Measurements from ENCODE around the gene FAM229B. TPM values are rescaled to one million over a fixed set of nuclear protein-coding genes. Genes with fewer than 3 reads are reported as not detected.

The FAM229B gene
- total and polyA plus RNA-seq, 2 of the 8 experiments (the other 6 are each of a cell fraction or from before 2014, with no cell fraction given): 10.0 to 10.4 TPM

DNA sequence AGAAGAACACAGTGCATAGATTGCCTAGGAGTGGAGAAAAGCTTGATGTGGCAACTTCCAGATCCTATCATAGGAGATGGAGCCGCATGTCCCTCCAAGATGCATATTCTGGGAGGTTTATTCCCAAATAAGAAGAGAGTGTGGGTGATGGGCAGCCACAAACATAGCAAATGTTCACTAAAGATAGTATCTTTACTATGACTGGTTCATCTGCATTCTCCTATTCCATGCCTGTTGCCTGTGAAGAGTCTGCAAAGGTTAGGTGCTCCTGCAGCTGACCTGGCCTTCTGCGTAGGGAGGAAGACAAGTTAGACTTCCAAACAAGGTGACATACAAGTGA, 48.0 kb upstream of the FAM229B start:
- no peak overlapping the region for H3K4me2 ChIP-seq (ENCODE audit: insufficient read depth in 1 of 2, low read depth in 2 of 2, low read length in 2 of 2)
- H2BK120ac ChIP-seq (replicated peaks; ENCODE audit: low read depth, low read length): no peak overlapping the region
- H3K79me2 ChIP-seq (ENCODE audit: control insufficient read depth in 1 of 2, insufficient read depth in 2 of 2, low read length in 2 of 2): no peaks in the 10 kb centered on the region; a peak in 1 of 4 replicates
- H4K8ac ChIP-seq (ENCODE audit: extremely low read depth, insufficient read depth, low read length): no peak overlapping the region
- no peak overlapping the region for H3K14ac ChIP-seq (ENCODE audit: insufficient read length)
- no peak overlapping the region for H3K23ac ChIP-seq (ENCODE audit: insufficient read length)
- H2BK15ac ChIP-seq (ENCODE audit: low read length): no peak overlapping the region
- no peak overlapping the region for H4K5ac ChIP-seq (ENCODE audit: insufficient read length, low read depth, low read length)
- H3K4me1 ChIP-seq (replicated peaks in 1 of 4; ENCODE audit: control insufficient read depth in 3 of 4, insufficient read depth in 4 of 4, low read length in 3 of 4): no peaks in the 10 kb centered on the region
- no peak overlapping the region for H3K4me3 ChIP-seq (ENCODE audit: extremely low read depth in 1 of 4, insufficient read depth in 2 of 4, low read depth in 3 of 4, low read length in 4 of 4)
- WGBS, 2 experiments (ENCODE audit: extremely low coverage in 1 of 2, insufficient coverage in 1 of 2, insufficient read length in 1 of 2, insufficient replicate concordance in 2 of 2, low coverage in 1 of 2, low lambda C conversion rate in 2 of 2, missing lambda C conversion rate in 1 of 2): 61% methylated on average over 2 of the region's 2 CpGs; no CpG with 5 or more reads in 1 of the 2 experiments
- no peak overlapping the region for H3K56ac ChIP-seq (replicated peaks; ENCODE audit: insufficient read length, low read depth, low read length)
- no peaks in the 10 kb centered on the region for H3K9me3 ChIP-seq (ENCODE audit: insufficient read depth in 2 of 2, low read depth in 1 of 2, low read length in 1 of 2)
- FAIRE-seq (no peak), DNase-seq (ENCODE audit: low read depth in 1 of 2, low spot score in 2 of 2) (no peak)
- H3K23me2 ChIP-seq (ENCODE audit: low read depth, low read length): no peaks in the 10 kb centered on the region; the same call in 1 of the 2 replicates
- H3K27ac ChIP-seq (ENCODE audit: low read depth, low read length): no peak overlapping the region
- H2BK12ac ChIP-seq (ENCODE audit: low read depth, low read length): no peak overlapping the region
- ChIA-PET POLR2A (ENCODE audit: partially characterized antibody) (no interaction called here), CTCF (ENCODE audit: partially characterized antibody) (interaction anchor here (0.6 to 9.7 kb wide), 11 partner anchors 12 to 397 kb away, joined by 3 to 102 read pairs (median 6); no protein-coding TSS in a partner anchor)
- H3K4ac ChIP-seq (replicated peaks; ENCODE audit: insufficient read length, low read depth, low read length): no peak overlapping the region
- no peak overlapping the region for H4K91ac ChIP-seq (replicated peaks; ENCODE audit: insufficient read length, low read length)
- H3K27me3 ChIP-seq (replicated peaks in 1 of 4; ENCODE audit: control insufficient read depth in 3 of 4, extremely low read depth in 1 of 4, insufficient read depth in 3 of 4, low read length in 3 of 4): no peaks in the 10 kb centered on the region
- H2BK5ac ChIP-seq (ENCODE audit: low read depth, low read length): no peak overlapping the region
- no peaks in the 10 kb centered on the region for H4K20me1 ChIP-seq (replicated peaks in 1 of 2; ENCODE audit: control insufficient read depth in 1 of 2, insufficient read depth in 2 of 2, low read length in 2 of 2)
- H3K79me1 ChIP-seq (ENCODE audit: low read depth, low read length): no peaks in the 10 kb centered on the region
- H2AK5ac ChIP-seq (ENCODE audit: low read depth, low read length): no peak overlapping the region
- no peak overlapping the region for H2AFZ ChIP-seq (ENCODE audit: low read length)
- no peak overlapping the region for H2BK20ac ChIP-seq (ENCODE audit: low read length)
- H3K18ac ChIP-seq (ENCODE audit: extremely low read depth, low read length): no peak overlapping the region
- H3K9ac ChIP-seq (replicated peaks in 1 of 4; ENCODE audit: extremely low read depth in 1 of 4, low read depth in 3 of 4, low read length in 3 of 4): no peak overlapping the region
- H3K36me3 ChIP-seq (ENCODE audit: control insufficient read depth in 2 of 4, insufficient read depth in 4 of 4, low read length in 3 of 4): no peaks in the 10 kb centered on the region
- TF ChIP-seq, protein P1, sequence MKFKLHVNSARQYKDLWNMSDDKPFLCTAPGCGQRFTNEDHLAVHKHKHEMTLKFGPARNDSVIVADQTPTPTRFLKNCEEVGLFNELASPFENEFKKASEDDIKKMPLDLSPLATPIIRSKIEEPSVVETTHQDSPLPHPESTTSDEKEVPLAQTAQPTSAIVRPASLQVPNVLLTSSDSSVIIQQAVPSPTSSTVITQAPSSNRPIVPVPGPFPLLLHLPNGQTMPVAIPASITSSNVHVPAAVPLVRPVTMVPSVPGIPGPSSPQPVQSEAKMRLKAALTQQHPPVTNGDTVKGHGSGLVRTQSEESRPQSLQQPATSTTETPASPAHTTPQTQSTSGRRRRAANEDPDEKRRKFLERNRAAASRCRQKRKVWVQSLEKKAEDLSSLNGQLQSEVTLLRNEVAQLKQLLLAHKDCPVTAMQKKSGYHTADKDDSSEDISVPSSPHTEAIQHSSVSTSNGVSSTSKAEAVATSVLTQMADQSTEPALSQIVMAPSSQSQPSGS (IDR thresholded peaks at IDR 0.05; ENCODE audit: low read length): no peak
- TF ChIP-seq TEAD4 (IDR thresholded peaks at IDR 0.05; ENCODE audit: low read depth, low read length) (no peak), CHD2 (IDR thresholded peaks at IDR 0.05; ENCODE audit: low read length) (no peak), GABPA (IDR thresholded peaks at IDR 0.05; ENCODE audit: borderline replicate concordance, insufficient read depth, low read length) (no peak), NRF1 (IDR thresholded peaks at IDR 0.05; ENCODE audit: low read depth, low read length) (no peak), ZNF274 (IDR thresholded peaks at IDR 0.05; ENCODE audit: borderline replicate concordance, extremely low read depth, low read length) (no peak), SP1 (IDR thresholded peaks at IDR 0.05; ENCODE audit: low read depth, low read length) (no peak), KDM1A (IDR thresholded peaks at IDR 0.05; ENCODE audit: borderline replicate concordance, low read length) (no peak), JUND (IDR thresholded peaks at IDR 0.05; ENCODE audit: low read length) (no peak), POLR2A (IDR thresholded peaks at IDR 0.05; ENCODE audit: control extremely low read depth in 1 of 2, low read depth in 2 of 2, low read length in 2 of 2) (no peak), EP300 (IDR thresholded peaks at IDR 0.05; ENCODE audit: borderline replicate concordance in 1 of 2, low read depth in 2 of 2, low read length in 2 of 2) (no peak), TAF1 (IDR thresholded peaks at IDR 0.05; ENCODE audit: low read depth, low read length) (no peak)
- TF ChIP-seq, protein P2, sequence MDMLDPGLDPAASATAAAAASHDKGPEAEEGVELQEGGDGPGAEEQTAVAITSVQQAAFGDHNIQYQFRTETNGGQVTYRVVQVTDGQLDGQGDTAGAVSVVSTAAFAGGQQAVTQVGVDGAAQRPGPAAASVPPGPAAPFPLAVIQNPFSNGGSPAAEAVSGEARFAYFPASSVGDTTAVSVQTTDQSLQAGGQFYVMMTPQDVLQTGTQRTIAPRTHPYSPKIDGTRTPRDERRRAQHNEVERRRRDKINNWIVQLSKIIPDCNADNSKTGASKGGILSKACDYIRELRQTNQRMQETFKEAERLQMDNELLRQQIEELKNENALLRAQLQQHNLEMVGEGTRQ (IDR thresholded peaks at IDR 0.05; ENCODE audit: low read length): no peak

All from H1 (cell line).